GM12878 (cell line): ENCODE results near the gene PRR5L.

ENCODE experiments used
- POLR2A ChIP-seq: IDR thresholded peaks from 2 replicates; pipeline ENCODE4 v1.6.1; 2011; ENCODE audit warnings: low read depth, mild to moderate bottlenecking, low read length
- POLR2AphosphoS5 ChIP-seq: IDR thresholded peaks from 2 replicates; pipeline ENCODE4 v1.6.1; 2011; ENCODE audit warnings: mild to moderate bottlenecking, low read length, inconsistent platforms
- USF2 ChIP-seq: IDR thresholded peaks from 2 replicates; pipeline ENCODE4 v1.6.1; 2011; ENCODE audit warnings: low read depth, low read length, improper control_type of control experiment, borderline replicate concordance
- TF ChIP-seq, protein P1 (sequence below): fragments of 150-350 bp; IDR thresholded peaks from 2 replicates; pipeline ENCODE4 v1.6.1; 2016; ENCODE audit warnings: low read depth, low read length
- TF ChIP-seq, protein P2 (sequence below), 3 experiments: IDR thresholded peaks in 2 of 3; conservative IDR thresholded peaks in 1 of 3; 2 replicates each; pipeline ENCODE4 v1.5.1; 2011; ENCODE audit warnings: low read depth in 3 of 3, low read length in 3 of 3, mild to moderate bottlenecking in 3 of 3, control low read depth in 2 of 3, moderate library complexity in 2 of 3, inconsistent platforms in 1 of 3, mixed read lengths in 1 of 3; ENCODE audit not compliant: control insufficient read depth in 2 of 3, insufficient read depth in 1 of 3; ENCODE audit errors: extremely low read depth in 1 of 3

GRCh38 chr11:36437413-36437812 lies 141.3 kb downstream of the PRR5L start:
- TF ChIP-seq USF2 (no peak), POLR2AphosphoS5 (no peak), POLR2A (no peak)
- TF ChIP-seq, protein P1, sequence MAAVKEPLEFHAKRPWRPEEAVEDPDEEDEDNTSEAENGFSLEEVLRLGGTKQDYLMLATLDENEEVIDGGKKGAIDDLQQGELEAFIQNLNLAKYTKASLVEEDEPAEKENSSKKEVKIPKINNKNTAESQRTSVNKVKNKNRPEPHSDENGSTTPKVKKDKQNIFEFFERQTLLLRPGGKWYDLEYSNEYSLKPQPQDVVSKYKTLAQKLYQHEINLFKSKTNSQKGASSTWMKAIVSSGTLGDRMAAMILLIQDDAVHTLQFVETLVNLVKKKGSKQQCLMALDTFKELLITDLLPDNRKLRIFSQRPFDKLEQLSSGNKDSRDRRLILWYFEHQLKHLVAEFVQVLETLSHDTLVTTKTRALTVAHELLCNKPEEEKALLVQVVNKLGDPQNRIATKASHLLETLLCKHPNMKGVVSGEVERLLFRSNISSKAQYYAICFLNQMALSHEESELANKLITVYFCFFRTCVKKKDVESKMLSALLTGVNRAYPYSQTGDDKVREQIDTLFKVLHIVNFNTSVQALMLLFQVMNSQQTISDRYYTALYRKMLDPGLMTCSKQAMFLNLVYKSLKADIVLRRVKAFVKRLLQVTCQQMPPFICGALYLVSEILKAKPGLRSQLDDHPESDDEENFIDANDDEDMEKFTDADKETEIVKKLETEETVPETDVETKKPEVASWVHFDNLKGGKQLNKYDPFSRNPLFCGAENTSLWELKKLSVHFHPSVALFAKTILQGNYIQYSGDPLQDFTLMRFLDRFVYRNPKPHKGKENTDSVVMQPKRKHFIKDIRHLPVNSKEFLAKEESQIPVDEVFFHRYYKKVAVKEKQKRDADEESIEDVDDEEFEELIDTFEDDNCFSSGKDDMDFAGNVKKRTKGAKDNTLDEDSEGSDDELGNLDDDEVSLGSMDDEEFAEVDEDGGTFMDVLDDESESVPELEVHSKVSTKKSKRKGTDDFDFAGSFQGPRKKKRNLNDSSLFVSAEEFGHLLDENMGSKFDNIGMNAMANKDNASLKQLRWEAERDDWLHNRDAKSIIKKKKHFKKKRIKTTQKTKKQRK = no peak
- TF ChIP-seq, protein P2, sequence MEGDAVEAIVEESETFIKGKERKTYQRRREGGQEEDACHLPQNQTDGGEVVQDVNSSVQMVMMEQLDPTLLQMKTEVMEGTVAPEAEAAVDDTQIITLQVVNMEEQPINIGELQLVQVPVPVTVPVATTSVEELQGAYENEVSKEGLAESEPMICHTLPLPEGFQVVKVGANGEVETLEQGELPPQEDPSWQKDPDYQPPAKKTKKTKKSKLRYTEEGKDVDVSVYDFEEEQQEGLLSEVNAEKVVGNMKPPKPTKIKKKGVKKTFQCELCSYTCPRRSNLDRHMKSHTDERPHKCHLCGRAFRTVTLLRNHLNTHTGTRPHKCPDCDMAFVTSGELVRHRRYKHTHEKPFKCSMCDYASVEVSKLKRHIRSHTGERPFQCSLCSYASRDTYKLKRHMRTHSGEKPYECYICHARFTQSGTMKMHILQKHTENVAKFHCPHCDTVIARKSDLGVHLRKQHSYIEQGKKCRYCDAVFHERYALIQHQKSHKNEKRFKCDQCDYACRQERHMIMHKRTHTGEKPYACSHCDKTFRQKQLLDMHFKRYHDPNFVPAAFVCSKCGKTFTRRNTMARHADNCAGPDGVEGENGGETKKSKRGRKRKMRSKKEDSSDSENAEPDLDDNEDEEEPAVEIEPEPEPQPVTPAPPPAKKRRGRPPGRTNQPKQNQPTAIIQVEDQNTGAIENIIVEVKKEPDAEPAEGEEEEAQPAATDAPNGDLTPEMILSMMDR (IDR thresholded peaks at IDR 0.05 in 2 of 3, conservative IDR thresholded peaks at IDR 0.05 in 1 of 3; ENCODE audit: control insufficient read depth in 2 of 3, extremely low read depth in 1 of 3, insufficient read depth in 1 of 3, low read depth in 3 of 3, low read length in 3 of 3) = no peak
